Inflammatory macrophage treated with lipopolysaccharide for 1 hour (primary cell): Measurements from ENCODE around the gene INHBE.
"Not testable (repeated sequence)": the region's sequence is repeated elsewhere in the genome, so short reads cannot be mapped to it uniquely, and the experiment has no call there.

Source experiments
- DNase-seq, 2 donors: peaks; one replicate each; pipeline ENCODE4 v3.0.0-alpha.2; 2020 to 2022

The INHBE gene

DNA sequence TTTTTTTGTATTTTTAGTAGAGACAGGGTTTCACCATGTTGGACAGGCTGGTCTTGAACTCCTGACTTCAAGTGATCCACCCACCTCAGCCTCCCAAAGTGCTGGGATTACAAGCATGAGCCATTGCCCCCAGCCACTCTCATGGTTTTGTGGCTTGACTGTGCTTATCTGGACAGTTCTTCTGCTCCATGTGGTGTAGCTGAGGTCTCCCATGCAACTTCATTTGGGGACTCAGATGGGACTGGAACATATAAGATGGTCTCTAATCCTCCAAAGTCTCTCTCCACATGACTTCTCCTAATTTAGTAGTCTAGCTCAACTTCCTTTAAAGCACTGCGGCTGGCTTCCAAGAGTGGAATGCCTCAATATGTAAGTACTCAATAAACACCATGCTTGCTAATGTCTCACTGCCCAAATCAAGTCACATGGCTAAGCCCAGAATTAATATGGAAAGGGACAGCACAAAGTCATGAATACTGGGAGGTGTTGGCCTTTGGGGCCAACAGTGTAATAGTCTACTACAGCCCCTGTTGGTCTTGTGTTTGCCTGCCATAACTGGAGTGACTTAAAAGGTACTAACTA is 13.2 kb upstream of the INHBE start:
- DNase-seq: no peak

DNA sequence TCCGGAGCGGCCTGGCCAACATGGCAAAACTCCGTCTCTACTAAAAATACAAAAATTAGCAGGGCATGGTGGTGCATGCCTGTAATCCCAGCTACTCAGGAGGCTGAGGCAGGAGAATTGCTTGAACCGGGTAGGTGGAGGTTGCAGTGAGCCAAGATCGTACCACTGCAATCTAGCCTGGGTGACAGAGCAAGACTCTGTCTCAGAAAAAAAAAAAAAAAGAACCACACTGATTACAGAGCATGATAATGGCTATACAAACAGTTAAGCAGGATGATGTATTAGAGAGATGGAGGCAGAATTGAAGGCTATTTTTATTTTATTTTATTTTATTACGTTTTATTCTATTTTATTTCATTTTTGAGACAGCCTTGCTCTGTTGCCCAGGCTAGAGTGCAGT is 10.8 kb upstream of the INHBE start:
- not testable (repeated sequence) for DNase-seq

GRCh38 chr12:57444744-57445143 is 10.4 kb upstream of the INHBE start:
- no peak for DNase-seq

- no peak for DNase-seq
These were observed 8.7 kb upstream of the INHBE start for GRCh38 chr12:57446292-57446960.

GRCh38 chr12:57448669-57449068 is 6.4 kb upstream of the INHBE start:
- no peak for DNase-seq

GRCh38 chr12:57449375-57449774 is 5.7 kb upstream of the INHBE start:
- no peak for DNase-seq

- no peak for DNase-seq
These were observed 5.0 kb upstream of the INHBE start for GRCh38 chr12:57450057-57450456.

DNA sequence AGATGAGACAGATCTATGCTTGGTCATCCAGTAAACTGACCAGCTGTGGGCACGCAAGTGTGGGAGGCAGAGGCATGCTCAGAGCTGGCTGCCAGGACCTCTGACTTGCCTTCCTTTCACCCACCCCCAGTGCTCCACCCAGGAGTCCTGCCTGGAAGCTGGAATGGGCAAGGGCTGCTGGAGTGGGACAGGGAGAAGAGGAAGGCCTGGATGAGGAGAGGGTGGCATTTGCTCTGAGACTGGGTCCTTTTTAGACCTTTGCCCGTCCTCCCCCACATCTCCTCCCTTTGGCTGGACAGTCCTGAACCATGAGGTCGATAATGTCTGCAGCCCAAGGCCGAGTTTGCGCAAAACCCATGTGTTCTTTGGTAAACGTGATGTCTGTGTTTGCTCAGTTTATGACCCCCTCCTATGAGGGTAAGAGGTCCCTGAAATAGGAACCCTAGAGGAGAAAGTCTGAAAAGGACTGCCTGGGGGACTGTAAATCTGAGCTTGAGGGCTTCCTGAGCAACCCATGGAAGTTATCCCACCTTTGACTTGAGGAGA is 3.8 kb upstream of the INHBE start:
- no peak for DNase-seq

GRCh38 chr12:57452181-57452936 is 2.7 kb upstream of the INHBE start:
- no peak for DNase-seq

GRCh38 chr12:57452937-57453509 is 2.1 kb upstream of the INHBE start:
- peak; percentile 52 to 88 for DNase-seq

GRCh38 chr12:57454213-57454565 is 918 bp upstream of the INHBE start:
- DNase-seq: no peak

- DNase-seq: no peak
These were observed 452 bp downstream of the INHBE start for GRCh38 chr12:57455374-57456144.

DNA sequence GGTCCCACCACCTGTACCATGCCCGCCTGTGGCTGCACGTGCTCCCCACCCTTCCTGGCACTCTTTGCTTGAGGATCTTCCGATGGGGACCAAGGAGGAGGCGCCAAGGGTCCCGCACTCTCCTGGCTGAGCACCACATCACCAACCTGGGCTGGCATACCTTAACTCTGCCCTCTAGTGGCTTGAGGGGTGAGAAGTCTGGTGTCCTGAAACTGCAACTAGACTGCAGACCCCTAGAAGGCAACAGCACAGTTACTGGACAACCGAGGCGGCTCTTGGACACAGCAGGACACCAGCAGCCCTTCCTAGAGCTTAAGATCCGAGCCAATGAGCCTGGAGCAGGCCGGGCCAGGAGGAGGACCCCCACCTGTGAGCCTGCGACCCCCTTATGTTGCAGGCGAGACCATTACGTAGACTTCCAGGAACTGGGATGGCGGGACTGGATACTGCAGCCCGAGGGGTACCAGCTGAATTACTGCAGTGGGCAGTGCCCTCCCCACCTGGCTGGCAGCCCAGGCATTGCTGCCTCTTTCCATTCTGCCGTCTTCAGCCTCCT is 1.1 kb downstream of the INHBE start:
- no peak for DNase-seq

DNA sequence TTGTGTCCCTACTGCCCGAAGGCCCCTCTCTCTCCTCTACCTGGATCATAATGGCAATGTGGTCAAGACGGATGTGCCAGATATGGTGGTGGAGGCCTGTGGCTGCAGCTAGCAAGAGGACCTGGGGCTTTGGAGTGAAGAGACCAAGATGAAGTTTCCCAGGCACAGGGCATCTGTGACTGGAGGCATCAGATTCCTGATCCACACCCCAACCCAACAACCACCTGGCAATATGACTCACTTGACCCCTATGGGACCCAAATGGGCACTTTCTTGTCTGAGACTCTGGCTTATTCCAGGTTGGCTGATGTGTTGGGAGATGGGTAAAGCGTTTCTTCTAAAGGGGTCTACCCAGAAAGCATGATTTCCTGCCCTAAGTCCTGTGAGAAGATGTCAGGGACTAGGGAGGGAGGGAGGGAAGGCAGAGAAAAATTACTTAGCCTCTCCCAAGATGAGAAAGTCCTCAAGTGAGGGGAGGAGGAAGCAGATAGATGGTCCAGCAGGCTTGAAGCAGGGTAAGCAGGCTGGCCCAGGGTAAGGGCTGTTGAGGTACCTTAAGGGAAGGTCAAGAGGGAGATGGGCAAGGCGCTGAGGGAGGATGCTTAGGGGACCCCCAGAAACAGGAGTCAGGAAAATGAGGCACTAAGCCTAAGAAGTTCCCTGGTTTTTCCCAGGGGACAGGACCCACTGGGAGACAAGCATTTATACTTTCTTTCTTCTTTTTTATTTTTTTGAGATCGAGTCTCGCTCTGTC is 1.8 kb downstream of the INHBE start:
- no peak for DNase-seq

GRCh38 chr12:57458665-57459054 is 3.6 kb downstream of the INHBE start:
- no peak for DNase-seq

DNA sequence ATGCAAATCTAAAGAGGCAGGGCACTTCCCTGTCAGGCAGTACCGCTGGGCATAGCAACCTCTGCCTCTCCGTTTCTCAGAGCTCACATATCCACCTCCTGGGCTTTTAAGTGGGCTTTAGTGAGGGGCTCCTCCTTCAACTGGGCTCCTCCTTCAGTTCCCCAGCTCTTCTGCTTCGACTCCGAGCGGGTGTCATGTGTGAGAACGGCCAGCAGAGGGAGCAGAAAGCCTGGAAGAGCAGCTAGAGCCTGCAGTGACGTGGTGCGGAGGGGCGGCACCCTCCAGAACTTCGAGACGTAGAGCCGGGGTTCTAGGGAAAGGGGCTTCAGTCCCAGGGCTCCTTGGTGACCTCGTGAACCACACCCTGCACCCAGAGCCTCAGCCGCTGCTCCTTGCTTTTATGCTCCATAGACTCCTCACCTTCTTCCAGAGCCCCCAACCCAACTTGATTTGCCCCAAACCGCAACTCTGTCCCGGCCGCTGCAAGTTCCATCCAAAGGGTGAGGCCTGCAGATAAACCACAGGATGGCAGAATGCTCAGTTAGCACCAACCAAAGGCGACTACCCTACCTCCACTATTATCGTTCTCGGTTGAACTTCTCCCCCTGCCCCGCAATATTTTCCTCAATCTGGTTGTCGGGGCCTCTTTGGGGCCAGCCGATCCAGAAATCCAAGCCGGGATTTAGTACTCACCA is 4.1 kb downstream of the INHBE start:
- DNase-seq: peak; percentile 89 to 97

GRCh38 chr12:57459750-57460467 is 4.8 kb downstream of the INHBE start, which contains the start of gene GLI1:
GLI1 (plus strand) TSS chr12:57459785; CDS start chr12:57463692, 3,907 bp downstream.
- DNase-seq: no peak

DNA sequence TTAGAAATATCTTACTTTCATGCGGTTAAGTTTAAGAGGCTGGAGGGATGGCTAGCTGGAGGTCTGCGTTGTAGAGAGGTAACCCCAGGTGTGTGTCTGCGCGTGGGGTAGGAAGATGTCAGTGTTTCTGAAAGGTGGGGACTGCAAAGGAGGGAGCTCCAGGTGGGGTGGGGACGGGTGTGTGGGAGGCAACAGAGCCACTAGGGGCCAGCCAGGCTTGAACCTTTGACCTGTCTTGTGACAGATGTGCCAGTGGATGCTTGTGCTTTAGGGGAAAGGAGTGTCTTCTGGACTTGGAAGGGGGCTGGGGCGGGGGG is 5.3 kb downstream of the INHBE start:
- DNase-seq: no peak

- DNase-seq: no peak
These were observed 5.8 kb downstream of the INHBE start for GRCh38 chr12:57460841-57461275.

- no peak for DNase-seq
These were observed 6.3 kb downstream of the INHBE start for GRCh38 chr12:57461276-57461916.
